Measurements from ENCODE around the gene GK. TPM values are rescaled to one million over a fixed set of nuclear protein-coding genes. Genes with fewer than 3 reads are reported as not detected.
A peak's percentile ranks its signal among the peaks of the same experiment; 100 is the strongest.

The GK gene
- total RNA-seq, 3 donors from 2014 or later: 25.3 to 53.5 (median 32.2) TPM

DNA sequence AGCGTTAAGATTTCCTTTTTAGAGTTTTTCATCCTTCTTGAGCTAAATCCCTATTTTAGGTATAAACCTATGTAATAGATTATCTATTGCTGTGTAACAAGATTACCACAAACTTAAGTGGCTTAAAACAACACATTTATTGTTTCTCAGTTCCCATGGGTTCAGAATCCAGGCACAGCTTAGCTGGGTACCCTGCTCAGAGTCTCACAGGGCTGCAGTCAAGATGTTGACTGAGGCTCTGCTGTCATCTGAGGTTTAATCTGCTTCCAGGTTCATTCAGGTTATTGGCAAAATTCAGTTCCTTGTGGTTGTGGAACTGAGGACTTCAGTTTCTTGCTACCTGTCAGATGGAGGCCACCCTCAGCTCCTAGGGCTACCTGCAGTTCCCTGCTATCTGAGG is 60.9 kb downstream of the GK start:
- TF ChIP-seq, protein P1, sequence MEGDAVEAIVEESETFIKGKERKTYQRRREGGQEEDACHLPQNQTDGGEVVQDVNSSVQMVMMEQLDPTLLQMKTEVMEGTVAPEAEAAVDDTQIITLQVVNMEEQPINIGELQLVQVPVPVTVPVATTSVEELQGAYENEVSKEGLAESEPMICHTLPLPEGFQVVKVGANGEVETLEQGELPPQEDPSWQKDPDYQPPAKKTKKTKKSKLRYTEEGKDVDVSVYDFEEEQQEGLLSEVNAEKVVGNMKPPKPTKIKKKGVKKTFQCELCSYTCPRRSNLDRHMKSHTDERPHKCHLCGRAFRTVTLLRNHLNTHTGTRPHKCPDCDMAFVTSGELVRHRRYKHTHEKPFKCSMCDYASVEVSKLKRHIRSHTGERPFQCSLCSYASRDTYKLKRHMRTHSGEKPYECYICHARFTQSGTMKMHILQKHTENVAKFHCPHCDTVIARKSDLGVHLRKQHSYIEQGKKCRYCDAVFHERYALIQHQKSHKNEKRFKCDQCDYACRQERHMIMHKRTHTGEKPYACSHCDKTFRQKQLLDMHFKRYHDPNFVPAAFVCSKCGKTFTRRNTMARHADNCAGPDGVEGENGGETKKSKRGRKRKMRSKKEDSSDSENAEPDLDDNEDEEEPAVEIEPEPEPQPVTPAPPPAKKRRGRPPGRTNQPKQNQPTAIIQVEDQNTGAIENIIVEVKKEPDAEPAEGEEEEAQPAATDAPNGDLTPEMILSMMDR (IDR thresholded peaks at IDR 0.05): no peak
- Histone ChIP-seq H3K4me3 (no peak overlapping the region), H3K4me1 (ENCODE audit: low read depth) (no peaks in the 10 kb centered on the region), H3K9me3 (no peaks in the 10 kb centered on the region), H3K36me3 (ENCODE audit: low read depth) (no peaks in the 10 kb centered on the region)
- intact Hi-C loops (cut with DNase I, micrococcal nuclease): no loop called here
- ATAC-seq (no peak), DNase-seq (no peak)

DNA sequence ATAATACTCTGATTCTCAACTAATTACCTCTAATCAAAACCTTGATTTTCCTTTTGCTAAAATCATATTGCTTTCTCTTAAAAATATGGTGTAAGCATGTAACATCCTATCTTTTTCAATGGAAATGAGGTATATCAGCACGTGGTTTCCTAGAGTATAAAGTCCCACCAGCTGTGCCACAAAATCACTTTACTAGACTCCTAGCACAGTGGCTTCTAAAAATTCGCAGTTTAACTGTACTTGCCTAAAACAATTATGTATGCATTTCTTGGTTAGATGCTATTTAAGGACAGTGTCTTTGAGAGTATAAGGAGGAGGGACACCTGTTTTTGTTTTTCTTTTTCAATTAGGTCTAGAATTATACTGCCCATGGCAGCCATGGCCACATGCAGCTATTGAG is 62.8 kb downstream of the GK start:
- intact Hi-C loops (cut with DNase I, micrococcal nuclease): no loop called here
- Histone ChIP-seq H3K9me3 (no peaks in the 10 kb centered on the region), H3K36me3 (ENCODE audit: low read depth) (no peaks in the 10 kb centered on the region), H3K4me1 (ENCODE audit: low read depth) (no peaks in the 10 kb centered on the region), H3K4me3 (no peak overlapping the region)
- TF ChIP-seq, protein P1 (IDR thresholded peaks at IDR 0.05): no peak
- no peak for DNase-seq
- ATAC-seq: no peak

DNA sequence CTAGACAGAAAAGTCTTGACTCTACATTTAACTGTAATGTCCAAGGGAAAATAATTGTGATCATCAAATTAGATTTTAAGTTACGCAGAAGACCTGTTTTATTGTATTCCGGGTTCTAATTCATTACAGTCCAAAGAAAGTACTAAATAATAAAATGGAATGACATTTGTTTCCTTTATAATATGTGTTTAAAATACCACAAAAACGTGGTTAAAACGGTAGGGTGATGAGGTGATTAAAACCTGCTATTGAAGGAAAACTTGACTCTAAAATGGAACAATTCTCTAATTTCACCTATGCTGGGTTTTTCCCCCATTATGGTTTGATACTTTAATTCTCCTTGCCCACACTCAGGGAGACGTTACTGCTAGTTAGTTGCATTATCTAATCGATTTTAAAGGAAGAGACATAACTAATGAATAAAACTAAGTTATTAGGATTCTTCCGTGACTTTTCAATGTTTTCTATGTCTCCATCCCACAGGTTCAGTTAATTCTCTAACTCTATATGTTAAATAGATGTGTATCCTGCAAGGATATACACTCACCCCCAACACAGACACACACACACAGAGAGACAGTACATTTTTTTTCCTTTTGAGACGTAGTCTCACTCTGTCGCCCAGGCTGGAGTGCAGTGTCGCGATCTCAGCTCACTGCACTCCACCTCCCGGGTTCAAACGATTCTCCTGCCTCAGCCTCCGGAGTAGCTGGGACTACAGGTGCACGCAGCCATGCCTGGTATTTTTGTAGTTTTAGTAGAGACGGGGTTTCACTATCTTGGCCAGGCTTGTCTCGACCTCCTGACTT is 80.8 kb downstream of the GK start:
- Histone ChIP-seq H3K4me3 (no peak overlapping the region), H3K36me3 (ENCODE audit: low read depth) (no peaks in the 10 kb centered on the region), H3K4me1 (ENCODE audit: low read depth) (no peaks in the 10 kb centered on the region), H3K9me3 (no peaks in the 10 kb centered on the region)
- ATAC-seq (no peak), DNase-seq (no peak)
- TF ChIP-seq, protein P1 (IDR thresholded peaks at IDR 0.05): no peak
- intact Hi-C loops (cut with DNase I, micrococcal nuclease): no loop called here

DNA sequence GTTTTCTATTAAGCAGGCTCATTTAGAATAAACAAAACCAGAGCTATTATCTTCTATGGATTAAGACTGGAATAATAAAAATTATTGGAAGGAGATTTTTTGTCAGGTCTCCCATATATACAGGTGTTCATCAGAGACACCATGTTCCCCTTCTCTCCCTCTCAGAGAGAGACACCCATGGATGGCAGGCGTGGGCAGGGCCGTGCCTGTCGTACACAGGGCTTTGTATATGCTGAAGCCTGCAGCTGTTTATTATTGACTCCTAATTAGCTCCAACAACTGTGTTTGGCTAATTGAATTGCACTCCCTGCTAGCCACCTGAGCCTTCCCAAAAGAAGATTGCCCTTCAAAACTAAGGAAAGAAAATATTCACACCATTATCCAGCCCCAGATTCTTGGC is 81.6 kb downstream of the GK start:
- no peak for ATAC-seq
- Histone ChIP-seq H3K36me3 (ENCODE audit: low read depth) (no peaks in the 10 kb centered on the region), H3K4me3 (no peak overlapping the region), H3K9me3 (no peaks in the 10 kb centered on the region), H3K4me1 (ENCODE audit: low read depth) (no peaks in the 10 kb centered on the region)
- DNase-seq: no peak
- TF ChIP-seq, protein P1 (IDR thresholded peaks at IDR 0.05): no peak
- intact Hi-C loops (cut with DNase I, micrococcal nuclease): no loop called here

DNA sequence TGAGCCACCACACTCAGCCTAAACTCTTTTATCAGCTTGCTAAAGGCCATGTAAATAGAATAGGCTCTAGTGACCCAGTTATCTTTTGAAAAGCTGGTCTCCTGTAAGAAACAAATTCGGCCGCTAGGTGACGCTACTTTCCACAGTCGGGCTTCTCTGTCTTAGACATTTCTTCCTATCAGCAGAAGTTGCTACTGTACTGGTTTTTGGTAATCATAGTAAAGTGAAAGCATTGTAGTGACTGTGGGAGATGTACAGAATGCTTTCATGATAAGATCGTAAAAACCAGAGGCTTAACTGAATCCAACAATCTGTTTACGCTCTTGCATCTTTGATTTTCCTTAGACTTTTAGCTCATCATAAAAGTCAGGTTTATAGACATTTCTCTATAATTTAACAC is 82.6 kb downstream of the GK start:
- intact Hi-C loops (cut with DNase I, micrococcal nuclease): no loop called here
- ATAC-seq: peak; percentile 77
- peak in 2 of 3 donors; percentile 42 to 83 for DNase-seq
- no peaks in the 10 kb centered on the region for H3K36me3 ChIP-seq (ENCODE audit: low read depth)
- H3K9me3 ChIP-seq: no peaks in the 10 kb centered on the region
- H3K4me1 ChIP-seq (ENCODE audit: low read depth): no peaks in the 10 kb centered on the region
- no peak overlapping the region for H3K4me3 ChIP-seq
- TF ChIP-seq, protein P1 (IDR thresholded peaks at IDR 0.05): no peak
